ENCODE results near the gene PHF13. TPM values are rescaled to one million over a fixed set of nuclear protein-coding genes. Genes with fewer than 3 reads are reported as not detected.
A peak's percentile ranks its signal among the peaks of the same experiment; 100 is the strongest.

PHF13 gene
- total RNA-seq, 1 experiment from 2014 or later, result 4.4 TPM

DNA sequence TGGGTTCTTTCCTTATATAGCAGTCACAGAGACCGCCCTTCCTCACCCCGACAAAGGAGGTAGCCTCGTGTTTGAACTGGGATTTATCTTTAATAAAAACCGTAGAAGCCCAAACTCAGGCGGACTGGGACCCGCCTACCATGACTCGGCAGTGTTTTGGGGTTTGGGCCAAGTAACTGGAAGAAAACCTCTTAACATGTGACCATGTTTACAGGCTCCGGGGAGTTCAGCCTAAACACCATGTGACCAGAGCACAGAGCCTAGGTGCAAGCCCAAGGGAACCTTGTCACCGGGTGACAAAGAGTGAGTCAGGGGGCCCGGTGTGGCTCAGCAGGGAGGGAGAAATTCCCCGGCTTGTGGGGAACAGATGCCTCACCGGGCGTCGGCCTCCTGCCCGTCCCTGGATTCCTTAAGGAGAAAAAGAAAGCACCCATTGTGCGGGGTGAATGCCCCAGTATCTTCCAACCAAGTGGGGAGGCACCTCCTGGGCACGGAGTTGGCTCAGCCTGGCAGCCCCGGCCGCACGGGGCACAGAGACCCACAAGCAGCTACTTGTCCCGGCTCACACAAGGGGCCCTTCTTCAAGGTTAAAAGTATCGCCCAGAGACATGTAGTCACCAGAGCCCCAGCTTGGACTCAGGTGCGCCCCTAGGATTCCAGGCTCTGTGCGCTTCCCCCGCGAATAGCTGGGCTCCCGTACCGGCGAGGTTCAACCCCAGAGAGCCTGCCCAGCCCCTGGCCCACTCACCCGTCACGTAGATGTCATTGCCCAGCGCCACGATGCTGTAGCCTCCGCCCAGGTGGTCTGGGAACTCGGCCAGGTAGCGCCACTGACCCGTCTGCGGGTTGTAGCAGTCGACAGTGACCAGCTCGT is 12.2 kb upstream of the PHF13 start:
- DNase-seq (ENCODE audit: extremely low read depth, low read depth), result peak; percentile 62

DNA sequence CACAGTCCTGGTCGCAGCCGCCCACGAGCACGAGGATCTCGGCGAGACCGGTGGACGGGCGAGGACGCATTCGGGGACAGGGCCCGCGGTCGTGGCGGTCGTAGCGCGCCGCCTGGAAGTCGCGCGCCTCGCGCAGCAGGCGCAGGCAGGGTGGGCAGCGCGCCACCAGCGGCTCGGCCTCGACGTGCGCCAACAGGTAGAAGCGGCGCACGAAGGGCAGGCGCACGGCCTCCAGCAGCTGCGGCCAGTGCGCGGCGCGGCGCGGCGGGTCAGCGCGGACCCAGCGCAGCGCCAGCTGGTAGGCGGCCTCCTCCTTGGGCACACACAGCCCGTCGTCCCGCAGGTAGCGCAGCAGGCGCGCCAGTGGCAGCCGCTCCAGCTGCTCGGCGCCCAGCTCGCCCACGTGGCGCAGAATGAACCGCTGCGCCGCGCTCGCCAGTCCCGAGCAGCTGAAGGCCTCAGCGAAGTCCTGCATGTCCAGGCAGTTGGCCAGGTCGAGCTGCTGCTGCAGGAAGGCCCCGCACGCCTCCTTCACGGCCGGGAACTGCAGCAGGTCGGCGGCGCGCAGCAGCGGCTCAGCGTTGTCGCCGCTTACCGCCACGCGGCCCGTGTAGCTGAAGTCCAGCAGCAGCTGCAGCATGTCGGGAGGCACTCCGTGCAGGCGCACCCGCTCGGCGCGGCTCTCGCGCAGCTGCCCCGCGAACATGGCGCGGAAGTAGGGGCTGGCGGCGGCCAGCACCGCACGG is 11.4 kb upstream of the PHF13 start:
- no peak for DNase-seq (ENCODE audit: extremely low read depth, low read depth)

DNA sequence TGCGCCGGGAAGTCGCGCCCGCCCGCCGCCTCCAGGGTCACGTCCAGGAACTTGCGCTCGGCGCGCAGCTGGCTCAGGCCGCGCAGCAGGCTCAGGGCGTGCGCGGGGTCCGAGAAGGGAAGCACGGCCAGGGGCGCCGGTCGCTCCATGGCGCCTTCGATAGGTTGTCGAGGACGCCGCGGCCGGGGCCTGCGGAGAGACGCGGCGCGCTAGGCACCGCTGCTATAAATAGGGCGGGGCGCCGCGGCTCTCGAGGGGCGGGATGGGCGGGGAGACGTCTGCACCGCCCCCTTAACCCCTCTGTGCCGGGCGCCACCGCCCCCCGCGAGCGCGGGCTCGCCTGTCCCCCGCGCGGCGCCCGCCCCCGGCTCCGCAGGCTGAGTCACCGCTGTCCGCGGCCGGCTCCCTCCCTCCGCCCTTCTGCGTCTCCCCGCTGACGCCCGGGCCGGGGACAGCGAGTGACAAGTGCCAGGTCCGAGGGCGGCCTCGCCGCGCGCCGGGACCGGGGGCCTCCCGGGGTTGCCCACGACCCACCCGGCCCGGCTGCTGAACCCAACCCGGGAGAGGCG is 10.8 kb upstream of the PHF13 start, which contains the start of gene KLHL21:
Gene KLHL21, minus strand, starts transcription at position 201 of the 569 bp plus-strand sequence. Its CDS starts 52 bp downstream, at position 149.
- DNase-seq (ENCODE audit: extremely low read depth, low read depth), result peak; percentile 77

DNA sequence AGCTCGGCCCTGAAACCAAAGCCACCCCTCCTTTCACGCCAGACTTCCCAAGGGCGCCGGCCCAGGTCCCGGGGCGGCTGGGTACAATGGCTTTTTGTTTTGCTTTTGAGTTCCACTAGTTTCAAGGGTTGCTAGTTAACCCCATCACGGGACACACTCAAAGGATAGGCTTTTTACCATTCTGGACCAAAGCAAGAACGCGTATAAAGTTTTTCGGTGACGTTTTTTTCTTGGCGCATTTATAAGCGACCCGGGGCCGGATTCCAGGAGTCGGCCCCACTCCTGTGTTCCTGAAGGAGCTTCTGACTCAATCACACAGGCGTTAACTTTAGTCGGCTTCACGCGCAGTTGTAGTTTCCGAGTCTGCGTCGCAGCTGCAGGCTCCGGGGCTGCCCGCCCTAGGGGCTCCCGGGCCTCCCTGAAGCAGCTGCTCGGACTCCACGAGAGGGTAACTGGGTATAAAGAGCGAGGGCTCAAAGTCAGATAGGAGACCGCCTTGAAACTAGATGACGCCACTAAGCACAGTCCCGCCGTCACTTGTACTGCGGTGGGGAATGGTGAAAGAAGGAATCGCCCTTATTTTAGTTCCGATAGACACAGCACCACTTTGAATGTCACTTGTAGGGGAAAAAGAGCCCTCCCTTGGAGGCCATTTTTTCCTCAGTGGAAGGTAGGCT is 10.2 kb upstream of the PHF13 start:
- DNase-seq (ENCODE audit: extremely low read depth, low read depth), result no peak

DNA sequence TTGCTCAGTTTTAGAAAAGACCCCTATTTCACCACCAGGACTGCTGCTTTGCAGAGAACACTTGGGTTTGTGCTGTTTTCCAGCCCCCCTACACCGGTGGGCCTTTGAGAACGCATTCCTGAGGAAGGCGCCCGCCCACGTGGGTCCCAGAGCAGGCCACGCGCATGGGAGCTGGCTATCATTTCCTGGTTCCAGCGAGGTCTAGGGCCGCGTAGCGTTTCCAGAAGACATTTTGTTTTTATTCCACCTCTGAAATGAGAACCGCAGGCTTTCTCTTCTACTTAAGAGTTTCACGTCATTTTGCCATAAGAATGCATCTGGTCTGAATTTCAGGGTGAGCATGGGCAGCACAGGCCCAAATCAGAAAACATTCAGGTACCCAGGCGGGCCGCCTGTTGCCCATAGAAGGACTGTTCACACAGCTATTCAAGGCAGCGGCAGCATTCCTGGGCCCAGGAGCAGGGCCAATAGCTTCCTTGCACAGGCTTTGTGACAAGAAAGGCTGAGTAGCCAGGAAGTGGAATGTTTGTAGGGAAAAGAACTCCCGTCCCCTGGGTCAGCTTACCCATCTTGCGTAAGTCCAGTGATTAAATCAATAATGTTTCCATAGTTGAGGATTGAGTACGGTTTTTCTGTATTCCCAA is 9.5 kb upstream of the PHF13 start:
- no peak for DNase-seq (ENCODE audit: extremely low read depth, low read depth)

DNA sequence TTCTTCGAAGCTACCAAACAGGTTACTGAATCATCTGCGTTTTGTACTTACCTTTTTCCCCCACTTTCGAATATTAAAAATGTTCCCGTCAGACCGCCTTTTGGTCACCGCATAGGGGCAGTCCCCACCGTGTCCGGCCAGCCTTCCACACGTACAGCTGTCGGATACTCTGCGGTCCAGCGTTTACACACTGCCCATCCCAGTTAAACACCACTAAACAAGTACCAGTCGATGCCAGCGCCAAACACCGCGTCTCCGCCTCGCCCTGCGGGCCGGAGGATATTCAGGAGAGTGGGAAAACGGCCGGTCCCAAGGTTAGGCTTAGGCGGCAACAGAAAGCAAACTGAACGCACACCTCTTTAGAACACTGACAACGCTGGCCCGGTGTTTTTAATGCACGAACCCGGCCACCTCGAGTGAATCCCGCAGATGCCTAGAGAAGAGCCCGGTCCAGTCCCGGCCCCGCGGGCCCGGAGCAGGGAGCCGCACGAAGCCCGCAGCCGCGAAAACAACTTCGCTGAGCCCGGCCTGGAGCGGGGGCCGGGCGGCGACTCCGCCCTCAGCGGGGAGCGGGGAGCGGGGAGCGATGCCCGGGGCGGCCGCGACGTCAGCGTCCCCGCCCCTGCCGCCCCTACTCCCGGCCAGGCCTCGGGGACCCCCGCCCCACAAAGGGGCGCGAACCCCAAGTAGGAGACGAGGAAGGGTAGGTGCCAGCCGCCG is 730 bp upstream of the PHF13 start:
- no peak for DNase-seq (ENCODE audit: extremely low read depth, low read depth)

DNA sequence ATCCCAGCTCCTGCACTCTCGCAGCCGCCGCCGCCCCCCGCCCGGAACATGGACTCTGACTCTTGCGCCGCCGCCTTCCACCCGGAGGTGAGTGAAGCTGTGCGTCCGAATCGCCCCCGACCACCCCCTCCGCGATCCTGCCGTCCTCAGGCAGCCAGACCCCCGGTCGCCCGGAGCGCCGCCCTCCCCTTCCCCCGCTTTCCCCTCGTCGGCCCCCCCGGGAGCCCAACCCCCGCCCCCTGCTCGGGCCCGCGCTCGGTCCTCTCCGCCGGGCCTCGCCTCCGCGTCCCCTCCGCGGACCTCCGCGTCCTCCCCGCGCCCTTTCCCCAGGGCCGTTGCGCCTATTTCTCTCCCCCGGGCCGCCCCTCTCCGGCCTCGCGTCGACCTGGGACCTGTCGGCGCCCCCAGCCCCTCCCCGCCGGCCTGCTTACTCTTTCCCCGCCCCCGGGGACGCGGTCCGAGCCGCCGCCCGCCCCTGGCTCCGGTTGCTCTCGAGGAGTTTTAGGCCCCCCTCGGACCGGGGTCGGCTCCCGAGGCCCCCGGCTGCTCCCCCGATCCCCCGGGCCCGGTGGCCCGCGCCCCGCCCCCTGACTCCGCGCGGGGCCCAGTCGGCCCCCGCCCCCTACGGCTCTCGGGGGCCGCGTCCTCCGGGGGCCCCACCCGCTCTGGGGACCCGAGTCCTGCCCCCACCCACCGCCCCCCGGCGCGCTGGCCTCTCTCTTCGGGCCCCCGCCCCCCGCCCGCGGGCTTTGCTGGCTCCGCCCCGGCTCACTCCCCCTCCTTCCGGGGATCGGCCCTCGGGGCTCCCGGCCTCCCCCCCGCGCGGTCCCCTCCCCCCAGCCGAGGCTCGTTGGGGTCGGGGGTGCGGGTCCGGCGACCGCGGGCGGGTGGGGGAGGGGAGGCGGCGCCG is 743 bp downstream of the PHF13 start:
- DNase-seq (ENCODE audit: extremely low read depth, low read depth), result no peak

DNA sequence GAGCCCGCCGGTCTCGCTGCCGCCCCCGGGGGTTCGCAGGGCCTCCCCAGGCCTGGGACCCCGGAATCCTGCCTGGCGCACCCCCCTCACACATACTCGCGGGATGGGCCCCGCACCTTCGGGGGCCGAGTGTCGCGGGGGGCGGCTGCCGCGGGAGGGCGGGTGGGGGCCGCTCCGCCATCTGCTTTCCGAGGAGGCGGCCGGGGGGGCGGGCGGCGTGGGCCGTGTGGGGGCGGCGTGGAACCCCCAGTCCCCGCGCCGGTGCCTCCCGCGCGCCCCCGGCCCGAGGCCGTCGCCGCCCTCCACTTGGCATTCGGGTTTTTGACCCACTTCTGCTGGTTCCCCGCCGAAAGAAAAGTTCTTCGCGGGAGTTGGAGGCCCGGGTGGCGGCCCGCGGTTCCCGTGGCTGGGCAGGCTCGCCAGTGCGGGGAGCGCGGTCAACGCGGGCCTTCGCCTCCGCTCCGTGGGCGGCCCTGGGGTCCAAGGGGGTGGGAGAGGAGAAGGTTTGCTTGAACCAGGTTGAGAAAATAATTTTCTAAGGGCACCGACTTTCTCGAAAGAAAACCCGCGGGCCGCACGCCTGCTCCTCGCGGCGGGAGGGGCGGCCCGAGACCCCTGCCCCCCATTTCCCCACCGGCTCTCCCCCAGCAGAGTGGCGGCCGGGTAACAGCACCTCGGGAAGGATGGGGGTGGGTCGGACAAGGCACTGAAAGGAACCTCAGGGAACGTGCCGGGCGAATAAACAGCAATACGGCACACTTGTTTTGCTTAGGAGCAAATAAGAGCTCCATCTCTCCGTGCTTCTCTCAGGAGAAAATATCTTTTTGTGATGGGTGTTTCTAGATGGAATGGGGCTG is 1.6 kb downstream of the PHF13 start:
- DNase-seq (ENCODE audit: extremely low read depth, low read depth), result no peak

DNA sequence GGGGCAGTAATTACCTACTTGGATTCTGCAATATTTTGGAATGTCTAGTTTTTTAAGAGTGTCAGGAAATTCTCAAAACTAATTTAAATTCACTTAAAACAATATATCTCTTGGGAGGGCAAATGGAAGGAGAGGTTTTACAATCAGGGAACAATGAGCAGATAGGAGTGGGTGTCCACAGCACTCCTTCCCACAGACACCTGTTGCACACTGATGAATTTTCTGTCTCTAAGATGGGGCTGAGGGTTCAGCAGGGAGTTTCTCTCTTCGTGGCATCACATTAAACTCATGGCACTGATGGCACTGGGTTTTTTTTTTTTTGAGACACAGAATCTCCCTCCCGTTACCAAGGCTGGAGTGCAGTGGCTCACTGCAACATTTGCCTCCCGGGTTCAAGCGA is 5.5 kb downstream of the PHF13 start:
- DNase-seq (ENCODE audit: extremely low read depth, low read depth), result no peak

DNA sequence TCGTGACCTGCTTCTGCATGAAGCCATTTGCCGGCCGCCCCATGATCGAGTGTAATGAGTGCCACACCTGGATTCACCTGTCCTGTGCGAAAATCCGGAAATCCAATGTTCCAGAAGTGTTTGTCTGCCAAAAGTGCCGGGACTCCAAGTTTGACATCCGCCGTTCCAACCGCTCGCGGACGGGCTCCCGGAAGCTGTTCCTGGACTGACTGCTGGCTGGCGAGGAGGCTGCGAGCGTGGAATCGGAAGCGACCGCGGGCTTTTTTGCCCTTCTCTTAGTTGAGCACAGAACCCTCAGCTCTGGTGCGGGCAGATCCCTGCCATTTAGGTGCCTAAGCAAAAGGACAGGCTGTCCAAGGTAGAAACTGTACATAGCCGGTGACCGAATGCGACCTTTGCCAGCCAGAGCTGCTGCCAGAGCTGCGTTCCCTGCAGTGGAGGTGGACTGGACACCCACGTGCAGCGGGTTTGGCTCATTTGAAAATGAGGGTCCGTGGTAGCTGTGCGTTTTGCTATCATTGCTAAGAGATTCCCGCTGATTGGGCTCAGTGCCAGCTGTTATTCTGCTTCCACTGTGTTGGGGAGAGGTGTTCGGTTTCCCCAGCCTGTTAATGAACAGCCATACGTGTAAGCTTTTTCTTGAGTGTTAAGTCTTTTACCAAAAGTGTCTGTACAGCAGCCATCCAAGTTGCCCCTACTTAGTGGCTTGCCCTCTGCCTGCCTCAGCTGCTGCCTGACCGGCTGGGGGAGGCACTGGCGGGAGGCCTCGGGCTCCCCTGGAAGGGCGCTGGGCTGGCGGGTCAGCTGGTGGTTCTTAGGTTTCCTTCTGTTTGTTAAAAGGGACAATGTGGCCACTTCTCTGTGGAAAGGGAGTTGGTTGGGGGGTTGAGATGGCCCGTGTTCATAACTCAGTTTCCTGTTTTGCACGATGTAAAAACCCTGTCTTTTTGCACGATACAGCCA is 8.2 kb downstream of the PHF13 start:
- DNase-seq (ENCODE audit: extremely low read depth, low read depth), result no peak

DNA sequence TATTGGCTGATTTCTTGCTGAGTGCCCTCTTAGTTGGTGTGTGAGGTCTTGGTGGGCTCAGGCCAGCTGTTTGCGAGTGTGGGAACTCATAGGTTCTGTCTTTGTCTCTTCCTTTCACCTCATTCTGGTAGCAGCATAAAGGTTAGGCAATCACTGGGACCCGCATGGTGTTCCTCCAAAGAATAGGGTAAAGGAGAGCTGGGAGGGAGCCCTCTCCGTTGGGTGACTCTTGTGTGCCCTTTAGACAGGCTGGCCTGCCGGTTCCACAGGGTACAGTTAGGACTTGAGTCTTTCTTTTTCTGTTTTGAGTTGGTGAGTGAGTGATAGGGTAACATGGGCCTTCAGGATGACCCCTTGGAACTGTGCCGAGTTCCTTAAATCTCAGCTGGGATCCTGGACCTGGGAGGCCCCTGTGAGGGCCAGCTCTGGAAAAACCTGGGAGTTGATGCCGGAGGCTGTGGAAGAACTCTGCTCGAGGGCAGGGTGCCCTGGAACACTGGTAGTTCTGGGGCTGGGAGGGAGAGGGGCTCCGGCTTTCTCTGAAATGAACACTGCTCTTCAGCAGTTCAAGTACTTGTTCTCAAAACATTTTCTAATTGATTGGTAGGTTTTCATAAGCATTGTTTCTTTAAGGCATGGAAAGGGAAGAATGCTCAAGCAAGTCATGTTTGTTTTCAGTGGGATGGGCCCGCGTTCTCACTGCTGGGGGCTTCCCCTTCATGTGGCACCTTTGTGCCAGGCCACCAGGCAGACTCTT is 9.0 kb downstream of the PHF13 start:
- DNase-seq (ENCODE audit: extremely low read depth, low read depth), result no peak

DNA sequence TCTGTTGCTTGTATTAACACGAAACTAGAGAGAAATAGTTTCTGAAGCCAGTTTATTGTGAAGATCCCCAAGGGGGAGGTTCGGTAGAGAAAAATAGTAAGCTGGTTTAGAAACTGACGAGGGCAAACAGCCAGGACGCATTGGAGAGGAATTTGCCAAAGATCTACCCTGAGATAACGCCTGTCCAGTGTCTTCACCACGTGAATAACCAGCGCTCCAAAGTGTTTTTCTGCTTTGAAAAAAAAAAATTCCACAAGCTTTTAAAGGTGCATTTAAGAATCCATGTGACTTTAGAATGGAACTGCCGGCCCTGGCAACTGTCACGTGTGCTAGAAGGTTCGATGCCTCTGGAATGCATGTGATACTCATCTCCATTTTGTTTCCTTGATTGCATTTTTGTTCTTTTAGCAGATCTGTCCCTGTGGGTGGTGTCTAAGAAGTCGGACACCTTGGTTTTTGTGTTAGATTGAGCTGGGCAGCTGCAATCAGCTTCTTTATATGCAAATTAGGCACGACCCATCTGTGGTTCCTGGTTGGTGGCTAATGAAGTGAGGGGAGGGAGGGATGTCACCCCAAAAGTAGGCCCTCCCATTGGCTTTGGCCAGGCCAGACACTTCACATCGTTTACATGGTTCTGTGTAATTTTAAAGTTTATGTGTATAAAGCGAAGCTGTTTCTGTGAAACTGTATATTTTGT is 9.9 kb downstream of the PHF13 start:
- DNase-seq (ENCODE audit: extremely low read depth, low read depth), result no peak

DNA sequence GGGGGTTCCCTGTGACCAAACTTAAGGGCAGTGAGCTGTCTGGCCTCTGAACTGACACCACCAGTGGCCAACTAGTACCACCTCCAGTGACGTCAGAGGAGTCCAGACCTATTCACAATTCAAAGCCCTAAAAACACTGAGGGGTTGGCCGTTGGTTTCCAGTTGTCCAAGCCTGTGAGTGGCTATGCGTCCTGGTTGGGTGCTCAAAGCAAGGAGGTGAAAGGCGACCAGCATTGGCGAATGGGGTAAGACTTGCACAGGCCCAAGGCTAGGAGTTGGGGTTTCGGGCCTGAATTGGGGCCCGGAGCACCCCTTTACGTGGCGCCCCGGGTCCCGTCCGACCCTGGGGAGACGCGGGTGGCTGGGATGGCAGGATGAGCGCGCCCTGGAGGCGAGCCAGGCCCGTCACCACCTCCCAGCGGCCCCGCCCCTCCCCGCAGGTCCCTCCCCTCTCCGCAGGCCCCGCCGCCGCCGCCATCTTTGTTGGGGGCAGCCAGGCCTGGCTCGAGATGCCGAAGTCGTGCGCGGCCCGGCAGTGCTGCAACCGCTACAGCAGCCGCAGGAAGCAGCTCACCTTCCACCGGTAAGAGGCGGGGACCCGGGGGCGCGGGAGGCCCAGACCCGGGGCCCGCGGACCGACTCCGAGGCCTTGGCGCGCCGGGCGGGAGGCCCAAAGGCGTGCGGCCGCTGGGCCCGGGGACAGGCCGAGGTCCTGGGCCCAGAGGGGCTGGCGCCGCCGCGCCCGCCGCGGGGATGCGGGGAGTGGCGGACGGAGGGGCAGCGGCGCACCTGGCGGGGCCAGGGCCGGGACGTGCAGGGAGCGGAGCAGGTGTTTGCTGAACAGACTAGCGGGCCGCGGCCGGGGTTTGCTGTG is 11.4 kb downstream of the PHF13 start, which contains the start of gene THAP3:
Gene THAP3, plus strand, starts transcription at position 159 of the 874 bp plus-strand sequence. Its CDS starts 351 bp downstream, at position 510.
- peak; percentile 68 for DNase-seq (ENCODE audit: extremely low read depth, low read depth)

DNA sequence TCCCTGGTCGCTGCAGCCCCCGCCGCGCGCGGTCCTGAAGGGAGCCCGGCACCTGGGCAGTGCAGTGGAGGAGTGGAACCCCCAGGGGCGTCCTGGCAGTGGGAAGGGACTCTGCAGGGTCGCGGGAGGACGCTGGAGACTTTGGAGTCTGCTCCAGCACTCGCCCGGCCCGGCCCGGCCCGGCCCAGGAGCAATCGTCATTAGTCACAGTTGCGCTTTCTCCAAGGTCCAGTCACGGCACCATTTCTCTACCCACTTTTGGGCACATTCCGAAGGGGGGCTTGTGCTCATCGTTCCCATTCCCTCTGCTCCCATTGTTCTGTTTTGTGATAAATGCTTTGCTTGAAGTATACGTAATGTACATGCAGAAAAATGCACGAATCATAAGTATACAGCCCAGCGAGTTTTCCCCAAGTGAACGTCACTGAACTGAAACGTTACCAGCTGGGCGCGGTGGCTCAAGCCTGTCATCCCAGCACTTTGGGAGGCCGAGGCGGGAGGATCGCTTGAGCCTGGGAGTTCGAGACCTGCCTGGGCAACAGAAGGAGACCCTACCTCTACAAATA is 12.1 kb downstream of the PHF13 start:
- no peak for DNase-seq (ENCODE audit: extremely low read depth, low read depth)
